BJ (cell line): ENCODE results near the gene VEGFC. TPM values are rescaled to one million over a fixed set of nuclear protein-coding genes. Genes with fewer than 3 reads are reported as not detected.

Source experiments
- CTCF ChIA-PET: fragments of 350-600 bp; formaldehyde crosslinking; extraction: SDS; loops from one replicate; lab custom pipeline; 2021; ENCODE audit warnings: antibody characterized with exemption, inconsistent platforms; lab: Yijun Ruan, JAX
- POLR2A ChIA-PET: fragments of 300-600 bp; sonication (Branson Sonifier 250); formaldehyde crosslinking; extraction: SDS; loops from one replicate; lab custom pipeline; 2021; ENCODE audit warnings: antibody characterized with exemption; lab: Charles Lee
- DNase-seq: peaks from one replicate; pipeline ENCODE4 v3.0.0-alpha.2; 2011; ENCODE audit warnings: low read depth
- H3K27me3 ChIP-seq: 2 replicates; pipeline ENCODE4 v1.6.0; 2011; ENCODE audit warnings: low read length; ENCODE audit not compliant: control insufficient read depth, insufficient read depth
- H3K36me3 ChIP-seq: 2 replicates; pipeline ENCODE4 v1.5.1; 2011; ENCODE audit warnings: low read length; ENCODE audit not compliant: control insufficient read depth, insufficient read depth
- H3K4me3 ChIP-seq: 2 replicates; pipeline ENCODE4 v1.5.1; 2011; ENCODE audit warnings: low read depth, mild to moderate bottlenecking, control low read depth, low read length
- CTCF ChIP-seq: IDR thresholded peaks from 2 replicates; pipeline ENCODE4 v1.5.1; 2011; ENCODE audit warnings: low read depth, mild to moderate bottlenecking, control low read depth, inconsistent platforms, low read length, moderate library complexity; ENCODE audit not compliant: insufficient read depth
- polyA plus RNA-seq: library from polyadenylated mRNA; depleted of rRNA; stranded (reverse); fragments of >200 nt; gene quantifications from 2 replicates; pipeline ENCODE4 v1.2.3, GENCODE V29; 2011

Gene VEGFC
- polyA plus RNA-seq, 1 experiment: 47.7 TPM

GRCh38 chr4:176709417-176709816 is 83.3 kb downstream of the VEGFC start:
- CTCF ChIA-PET: interaction anchor here (0.7 to 1.1 kb wide), 3 partner anchors 9 to 331 kb away, joined by 3 to 5 read pairs (median 3); no protein-coding TSS in a partner anchor
- POLR2A ChIA-PET: no interaction called here
- TF ChIP-seq CTCF: no peak
- no peak for DNase-seq
- Histone ChIP-seq H3K36me3 (peaks cover 5% of the 10 kb centered on the region; the same call in 1 of the 2 replicates), H3K4me3 (no peak overlapping the region), H3K27me3 (no peaks in the 10 kb centered on the region)

GRCh38 chr4:176708771-176709311 is 83.9 kb downstream of the VEGFC start:
- DNase-seq: peak; percentile 25
- TF ChIP-seq CTCF: no peak
- ChIA-PET POLR2A (no interaction called here), CTCF (interaction anchor here (1.1 kb wide), 2 partner anchors 8 to 330 kb away, joined by 3 read pairs; no protein-coding TSS in a partner anchor)
- H3K36me3 ChIP-seq: peaks cover 1% of the 10 kb centered on the region
- no peak overlapping the region for H3K4me3 ChIP-seq
- H3K27me3 ChIP-seq: no peaks in the 10 kb centered on the region

GRCh38 chr4:176690716-176691115 is 102.0 kb downstream of the VEGFC start:
- CTCF ChIA-PET: no interaction called here
- no peak for DNase-seq
- Histone ChIP-seq H3K4me3 (no peak overlapping the region), H3K27me3 (no peaks in the 10 kb centered on the region), H3K36me3 (peaks cover 4% of the 10 kb centered on the region)
- no peak for TF ChIP-seq CTCF
- POLR2A ChIA-PET: no interaction called here

- H3K4me3 ChIP-seq: no peak overlapping the region
- ChIA-PET POLR2A (no interaction called here), CTCF (no interaction called here)
- no peaks in the 10 kb centered on the region for H3K27me3 ChIP-seq
- H3K36me3 ChIP-seq: peaks cover 6% of the 10 kb centered on the region
- no peak for DNase-seq
- TF ChIP-seq CTCF: no peak
These were observed 112.0 kb downstream of the VEGFC start for GRCh38 chr4:176680668-176681180.

GRCh38 chr4:176676901-176677300 is 115.8 kb downstream of the VEGFC start:
- H3K27me3 ChIP-seq: no peaks in the 10 kb centered on the region
- H3K36me3 ChIP-seq: 0 out of 2 replicates have a peak, but pooled peaks cover 1% of the 10 kb centered on the region
- POLR2A ChIA-PET: no interaction called here
- DNase-seq: no peak
- CTCF ChIA-PET: no interaction called here
- TF ChIP-seq CTCF: no peak
- no peak overlapping the region for H3K4me3 ChIP-seq
